ENCODE measurements around the gene SELENOT. TPM values are rescaled to one million over a fixed set of nuclear protein-coding genes. Genes with fewer than 3 reads are reported as not detected.

The SELENOT gene
- total RNA-seq, 1 donor from 2014 or later = 70.3 TPM

- intact Hi-C loops (cut with micrococcal nuclease) = no loop called here
- H3K36me3 ChIP-seq = peaks cover 43% of the 10 kb centered on the region
- TF ChIP-seq CTCF (IDR thresholded peaks at IDR 0.05; ENCODE audit: borderline replicate concordance) = no peak
- H3K27me3 ChIP-seq (ENCODE audit: low read depth) = no peaks in the 10 kb centered on the region
- DNase-seq = no peak
- no peak overlapping the region for H3K4me3 ChIP-seq
- no peaks in the 10 kb centered on the region for H3K9me3 ChIP-seq (replicated peaks)
- H3K27ac ChIP-seq (replicated peaks) = no peak overlapping the region
- H3K4me1 ChIP-seq = peaks cover 22% of the 10 kb centered on the region
Observed at GRCh38 chr3:150631515-150632221, 28.5 kb downstream of the SELENOT start.

GRCh38 chr3:150635076-150635475, 32.0 kb downstream of the SELENOT start:
- Histone ChIP-seq H3K4me1 (peaks cover 5% of the 10 kb centered on the region), H3K9me3 (replicated peaks) (no peaks in the 10 kb centered on the region), H3K4me3 (no peak overlapping the region), H3K27me3 (ENCODE audit: low read depth) (no peaks in the 10 kb centered on the region), H3K27ac (replicated peaks) (no peak overlapping the region), H3K36me3 (peaks cover 14% of the 10 kb centered on the region)
- TF ChIP-seq CTCF (IDR thresholded peaks at IDR 0.05; ENCODE audit: borderline replicate concordance) = no peak
- intact Hi-C loops (cut with micrococcal nuclease) = no loop called here
- DNase-seq = no peak

GRCh38 chr3:150635526-150635925, 32.4 kb downstream of the SELENOT start:
- no peak for DNase-seq
- Histone ChIP-seq H3K9me3 (replicated peaks) (no peaks in the 10 kb centered on the region), H3K36me3 (peaks cover 10% of the 10 kb centered on the region), H3K4me1 (peaks cover 5% of the 10 kb centered on the region), H3K4me3 (no peak overlapping the region), H3K27ac (replicated peaks) (no peak overlapping the region), H3K27me3 (ENCODE audit: low read depth) (no peaks in the 10 kb centered on the region)
- intact Hi-C loops (cut with micrococcal nuclease) = no loop called here
- no peak for TF ChIP-seq CTCF (IDR thresholded peaks at IDR 0.05; ENCODE audit: borderline replicate concordance)

GRCh38 chr3:150636258-150636657, 33.1 kb downstream of the SELENOT start:
- Histone ChIP-seq H3K27me3 (ENCODE audit: low read depth) (no peaks in the 10 kb centered on the region), H3K4me1 (peaks cover 5% of the 10 kb centered on the region), H3K27ac (replicated peaks) (no peak overlapping the region), H3K4me3 (no peak overlapping the region), H3K36me3 (peaks cover 3% of the 10 kb centered on the region), H3K9me3 (replicated peaks) (no peaks in the 10 kb centered on the region)
- no peak for TF ChIP-seq CTCF (IDR thresholded peaks at IDR 0.05; ENCODE audit: borderline replicate concordance)
- intact Hi-C loops (cut with micrococcal nuclease) = no loop called here
- DNase-seq = no peak

GRCh38 chr3:150639262-150639661, 36.1 kb downstream of the SELENOT start:
- H3K4me3 ChIP-seq = no peak overlapping the region
- intact Hi-C loops (cut with micrococcal nuclease) = no loop called here
- H3K4me1 ChIP-seq = peaks cover 5% of the 10 kb centered on the region
- H3K27ac ChIP-seq (replicated peaks) = no peak overlapping the region
- TF ChIP-seq CTCF (IDR thresholded peaks at IDR 0.05; ENCODE audit: borderline replicate concordance) = no peak
- no peak for DNase-seq
- no peaks in the 10 kb centered on the region for H3K9me3 ChIP-seq (replicated peaks)
- no peaks in the 10 kb centered on the region for H3K27me3 ChIP-seq (ENCODE audit: low read depth)
- no peaks in the 10 kb centered on the region for H3K36me3 ChIP-seq
